Effector memory CD4-positive, alpha-beta T cell (primary cell): ENCODE data around the gene CSTPP1.
A peak's percentile ranks its signal among the peaks of the same experiment; 100 is the strongest.
"Not testable (repeated sequence)": the region's sequence is repeated elsewhere in the genome, so short reads cannot be mapped to it uniquely, and the experiment has no call there.

ENCODE experiments used
- DNase-seq, 3 donors: peaks; one replicate each; pipeline ENCODE4 v3.0.0-alpha.2; 2020
- H3K27ac ChIP-seq: 2 replicates; pipeline ENCODE4 v1.7.0; 2013; ENCODE audit warnings: mild to moderate bottlenecking, low read length, moderate library complexity; ENCODE audit not compliant: insufficient read depth, poor library complexity, severe bottlenecking
- H3K27me3 ChIP-seq: replicated peaks from 2 replicates; pipeline ENCODE4 v1.7.0; 2013; ENCODE audit warnings: mild to moderate bottlenecking, low read length; ENCODE audit not compliant: insufficient read depth, control insufficient read depth, poor library complexity, severe bottlenecking
- H3K36me3 ChIP-seq: 2 replicates; pipeline ENCODE4 v1.7.0; 2013; ENCODE audit warnings: mild to moderate bottlenecking, low read length, moderate library complexity; ENCODE audit not compliant: control insufficient read depth, insufficient read depth
- H3K4me1 ChIP-seq: 2 replicates; pipeline ENCODE4 v1.7.0; 2013; ENCODE audit warnings: low read length, mild to moderate bottlenecking; ENCODE audit not compliant: control insufficient read depth, insufficient read depth, poor library complexity, severe bottlenecking
- H3K4me3 ChIP-seq: 2 replicates; pipeline ENCODE4 v1.7.0; 2013; ENCODE audit warnings: low read length, low read depth, mild to moderate bottlenecking; ENCODE audit not compliant: insufficient read depth, poor library complexity, severe bottlenecking
- H3K9me3 ChIP-seq: 2 replicates; pipeline ENCODE4 v1.7.0; 2013; ENCODE audit warnings: mild to moderate bottlenecking, low read length, moderate library complexity; ENCODE audit not compliant: control insufficient read depth

The CSTPP1 gene

DNA sequence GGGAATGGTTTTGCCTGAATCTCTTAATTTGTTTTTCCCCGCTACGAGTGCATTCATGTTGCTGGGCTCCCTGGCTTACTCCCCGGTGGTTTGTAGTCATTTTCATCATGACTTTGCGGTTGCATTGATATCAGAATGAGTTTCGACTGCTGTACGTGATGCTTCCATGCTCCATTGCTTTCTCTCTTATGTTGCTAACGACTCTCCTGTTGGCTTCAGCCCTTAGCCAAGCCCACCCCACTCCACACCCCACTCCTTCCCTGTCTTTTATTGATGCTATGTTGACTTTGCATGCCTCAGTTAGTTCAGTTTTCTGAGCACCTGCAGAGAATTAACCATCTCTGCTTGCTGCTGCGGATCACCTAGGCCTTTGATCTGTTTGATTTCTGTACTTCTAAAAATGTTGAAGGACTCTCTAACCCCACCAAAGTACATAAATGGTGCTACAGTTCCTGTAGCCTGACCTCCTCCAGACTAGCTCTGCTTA, 174.8 kb downstream of the CSTPP1 start:
- H3K27me3 ChIP-seq = no peaks in the 10 kb centered on the region
- no peak overlapping the region for H3K4me3 ChIP-seq
- no peaks in the 10 kb centered on the region for H3K4me1 ChIP-seq
- no peak for DNase-seq
- H3K27ac ChIP-seq = no peak overlapping the region
- no peaks in the 10 kb centered on the region for H3K36me3 ChIP-seq
- no peaks in the 10 kb centered on the region for H3K9me3 ChIP-seq

DNA sequence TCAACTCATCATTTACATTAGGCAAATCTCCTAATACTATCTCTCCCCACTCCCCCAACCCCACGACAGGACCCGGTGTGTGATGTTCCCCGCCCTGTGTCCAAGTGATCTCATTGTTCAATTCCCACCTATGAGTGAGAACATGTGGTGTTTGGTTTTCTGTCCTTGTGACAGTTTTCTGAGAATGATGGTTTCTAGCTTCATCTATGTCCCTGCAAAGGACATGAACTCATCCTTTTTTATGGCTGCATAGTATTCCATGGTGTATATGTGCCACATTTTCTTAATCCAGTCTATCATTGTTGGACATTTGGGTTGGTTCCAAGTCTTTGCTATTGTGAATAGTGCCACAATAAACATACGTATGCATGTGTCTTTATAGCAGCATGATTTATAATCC, 176.4 kb downstream of the CSTPP1 start:
- not testable (repeated sequence) for H3K27me3 ChIP-seq, H3K4me3 ChIP-seq, H3K9me3 ChIP-seq, DNase-seq, H3K27ac ChIP-seq, H3K36me3 ChIP-seq, H3K4me1 ChIP-seq

DNA sequence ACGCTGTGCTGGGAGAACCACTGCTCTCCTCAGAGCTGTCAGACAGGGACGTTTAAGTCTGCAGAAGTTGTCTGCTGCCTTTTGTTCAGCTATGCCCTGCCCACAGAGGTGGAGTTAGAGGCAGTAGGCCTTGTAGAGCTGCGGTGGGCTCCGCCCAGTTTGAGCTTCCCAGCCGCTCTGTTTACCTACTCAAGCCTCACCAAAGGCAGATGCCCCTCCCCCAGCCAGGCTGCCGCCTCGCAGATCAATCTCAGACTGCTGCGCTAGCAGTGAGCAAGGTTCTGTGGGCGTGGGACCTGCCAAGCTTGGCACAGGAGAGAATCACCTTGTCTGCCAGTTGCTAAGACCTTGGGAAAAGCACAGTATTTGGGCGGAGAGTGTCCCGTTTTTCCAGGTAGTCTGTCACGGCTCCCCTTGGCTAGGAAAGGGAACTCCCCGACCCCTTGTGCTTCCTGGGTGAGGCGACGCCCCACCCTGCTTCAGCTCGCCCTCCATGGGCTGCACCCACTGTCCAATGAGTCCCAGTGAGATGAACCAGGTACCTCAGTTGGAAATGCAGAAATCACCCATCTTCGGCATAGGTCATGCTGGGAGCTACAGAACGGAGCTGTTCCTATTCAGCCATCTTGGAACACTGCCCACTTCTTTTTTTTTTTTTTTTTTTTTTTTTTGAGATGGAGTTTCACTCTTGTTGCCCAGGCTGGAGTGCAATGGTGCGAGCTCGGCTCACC, 182.6 kb downstream of the CSTPP1 start:
- H3K36me3 ChIP-seq, H3K9me3 ChIP-seq, H3K27me3 ChIP-seq, H3K4me3 ChIP-seq, H3K27ac ChIP-seq, H3K4me1 ChIP-seq: not testable (repeated sequence)
- peak in 2 of 3 donors; percentile 1 to 9 for DNase-seq

DNA sequence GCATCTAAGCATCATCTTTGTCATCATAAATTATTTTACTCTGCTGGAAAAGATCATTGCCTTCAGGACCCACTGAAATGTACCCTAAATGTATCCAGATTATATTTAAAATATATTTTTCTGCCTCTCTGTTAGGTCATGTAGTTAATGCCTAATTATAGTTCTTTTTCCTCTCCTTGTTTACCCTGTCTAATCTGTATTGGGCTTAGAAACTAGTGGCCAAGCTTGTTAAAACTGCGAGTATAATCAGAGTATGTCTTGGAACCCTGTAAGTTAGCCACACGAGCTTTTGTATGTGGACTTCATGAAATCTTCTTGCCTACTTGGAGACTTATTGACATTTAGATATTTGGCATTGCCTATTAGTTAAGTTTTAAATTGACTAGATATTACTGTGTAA, 184.5 kb downstream of the CSTPP1 start:
- Histone ChIP-seq H3K4me1 (no peaks in the 10 kb centered on the region), H3K4me3 (no peak overlapping the region), H3K27me3 (no peaks in the 10 kb centered on the region), H3K27ac (no peak overlapping the region), H3K9me3 (no peaks in the 10 kb centered on the region), H3K36me3 (no peaks in the 10 kb centered on the region)
- no peak for DNase-seq

DNA sequence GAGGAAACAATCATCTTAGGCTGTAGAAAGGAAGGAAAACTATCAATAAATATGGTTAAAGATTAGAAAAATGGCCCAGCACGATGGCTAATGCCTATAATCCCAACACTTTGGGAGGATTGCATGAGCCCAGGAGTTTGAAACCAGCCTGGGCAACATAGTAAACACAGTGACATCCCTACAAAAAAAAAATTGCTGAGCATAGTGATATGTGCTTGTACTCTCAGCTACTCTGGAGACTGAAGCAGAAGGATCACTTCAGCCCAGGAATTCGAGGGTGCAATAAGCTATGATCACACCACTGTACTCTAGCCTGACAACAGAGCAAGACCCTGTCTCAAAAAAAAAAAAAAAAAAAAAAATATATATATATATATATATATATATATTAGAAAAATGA, 185.2 kb downstream of the CSTPP1 start:
- H3K9me3 ChIP-seq = no peaks in the 10 kb centered on the region
- no peaks in the 10 kb centered on the region for H3K4me1 ChIP-seq
- H3K4me3 ChIP-seq = no peak overlapping the region
- H3K36me3 ChIP-seq = no peaks in the 10 kb centered on the region
- H3K27ac ChIP-seq = no peak overlapping the region
- no peak for DNase-seq
- no peaks in the 10 kb centered on the region for H3K27me3 ChIP-seq

DNA sequence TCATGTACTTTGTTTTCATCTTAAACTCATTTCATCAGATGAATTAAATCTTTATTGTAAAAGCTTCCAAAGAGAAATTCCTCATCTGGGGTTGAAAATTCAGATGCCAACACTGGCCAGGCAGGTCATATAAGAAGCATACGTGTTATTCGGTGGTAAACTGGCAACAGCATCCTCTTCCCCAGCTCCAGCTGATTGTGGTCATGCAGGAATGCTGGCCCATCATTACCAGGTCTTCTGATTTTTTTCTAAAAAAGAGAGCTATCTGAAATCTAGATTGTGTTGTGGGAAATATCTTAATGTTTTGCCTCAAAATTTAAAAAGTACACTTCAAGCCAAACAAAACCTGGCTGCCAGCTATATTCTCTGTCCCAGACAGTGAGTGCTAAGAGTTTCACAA, 186.5 kb downstream of the CSTPP1 start:
- Histone ChIP-seq H3K4me3 (no peak overlapping the region), H3K27me3 (no peaks in the 10 kb centered on the region), H3K36me3 (no peaks in the 10 kb centered on the region), H3K27ac (no peak overlapping the region), H3K9me3 (no peaks in the 10 kb centered on the region), H3K4me1 (no peaks in the 10 kb centered on the region)
- no peak for DNase-seq

DNA sequence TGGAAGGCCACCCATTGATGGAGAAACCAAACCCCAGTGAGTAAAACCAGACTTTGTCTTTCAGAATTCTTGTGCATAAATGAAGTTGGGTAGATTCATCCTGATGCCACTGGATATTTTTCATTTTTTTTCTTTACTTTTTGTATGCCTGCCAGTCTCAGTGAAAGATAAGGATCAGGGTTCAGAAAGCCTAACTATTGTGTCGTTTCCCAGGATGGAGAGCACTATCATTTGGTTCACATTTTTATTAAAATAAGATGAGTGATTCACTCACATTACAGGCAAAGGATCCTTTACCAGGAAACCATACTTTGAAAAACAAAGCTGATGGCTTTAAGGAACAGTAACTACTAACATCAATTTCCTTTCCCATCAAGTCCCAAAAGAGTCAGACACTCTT, 188.1 kb downstream of the CSTPP1 start:
- H3K4me1 ChIP-seq = no peaks in the 10 kb centered on the region
- no peak overlapping the region for H3K27ac ChIP-seq
- no peaks in the 10 kb centered on the region for H3K27me3 ChIP-seq
- DNase-seq = no peak
- H3K9me3 ChIP-seq = no peaks in the 10 kb centered on the region
- H3K4me3 ChIP-seq = no peak overlapping the region
- H3K36me3 ChIP-seq = no peaks in the 10 kb centered on the region

DNA sequence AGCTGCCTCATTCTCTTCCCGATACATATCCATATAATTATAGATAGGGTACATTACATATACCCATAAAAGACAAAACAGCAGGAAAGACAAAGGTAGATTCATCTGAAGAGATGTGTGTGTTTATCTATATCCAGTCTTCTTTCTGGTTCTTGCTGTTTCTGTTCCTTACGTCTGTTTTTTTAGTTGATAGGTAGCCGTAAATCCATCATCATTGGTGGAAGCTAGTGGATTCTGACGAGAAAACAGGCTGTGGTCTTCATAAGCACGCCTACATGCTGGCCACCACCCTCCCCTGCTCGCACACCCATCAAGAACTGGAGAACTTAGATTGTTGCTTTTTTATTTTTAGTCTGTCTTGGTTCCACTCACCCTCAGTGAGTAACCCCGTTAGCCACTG, 188.5 kb downstream of the CSTPP1 start:
- DNase-seq = no peak
- Histone ChIP-seq H3K27me3 (no peaks in the 10 kb centered on the region), H3K4me3 (no peak overlapping the region), H3K9me3 (no peaks in the 10 kb centered on the region), H3K4me1 (no peaks in the 10 kb centered on the region), H3K27ac (no peak overlapping the region), H3K36me3 (no peaks in the 10 kb centered on the region)

DNA sequence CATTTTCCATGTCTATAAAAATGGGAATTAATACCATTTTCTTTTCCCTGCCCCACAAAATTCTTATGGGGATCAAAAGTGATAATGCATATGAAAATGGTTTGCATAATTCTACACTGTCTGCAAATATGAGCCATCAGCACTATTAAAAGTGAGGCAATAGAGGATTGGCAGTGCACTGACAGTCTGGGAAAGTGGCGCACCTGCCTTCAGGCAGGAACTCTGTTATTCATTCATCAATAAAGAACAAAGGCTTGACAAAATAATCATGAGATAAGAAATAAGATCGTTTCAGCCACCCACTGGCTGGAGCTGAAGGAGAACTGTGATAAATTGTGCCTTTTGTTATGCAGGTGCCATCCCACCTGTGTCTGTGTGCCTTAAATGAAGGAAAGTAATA, 190.7 kb downstream of the CSTPP1 start:
- Histone ChIP-seq H3K4me1 (no peaks in the 10 kb centered on the region), H3K9me3 (no peaks in the 10 kb centered on the region), H3K36me3 (no peaks in the 10 kb centered on the region), H3K4me3 (no peak overlapping the region), H3K27me3 (no peaks in the 10 kb centered on the region), H3K27ac (no peak overlapping the region)
- no peak for DNase-seq

DNA sequence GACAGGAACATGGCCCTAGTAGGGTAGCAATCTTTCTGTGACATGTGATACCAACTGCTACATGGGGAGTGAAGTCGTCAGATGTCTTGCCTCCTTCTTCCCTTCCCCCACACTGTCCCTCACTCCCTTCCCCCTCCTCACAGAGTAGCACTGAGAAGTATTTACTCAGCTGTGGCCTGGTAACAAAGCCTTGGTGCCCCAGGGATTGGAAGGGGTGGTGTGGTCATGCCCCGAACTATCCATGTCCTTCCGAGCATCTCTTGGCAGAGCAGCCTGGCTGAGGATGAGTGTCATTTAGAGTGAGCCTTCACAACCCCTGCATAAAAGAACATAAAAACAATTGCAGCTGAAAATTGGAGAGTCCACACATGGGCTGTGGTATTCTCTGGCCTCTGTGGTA, 194.0 kb downstream of the CSTPP1 start:
- Histone ChIP-seq H3K4me1 (no peaks in the 10 kb centered on the region), H3K9me3 (no peaks in the 10 kb centered on the region), H3K27ac (no peak overlapping the region), H3K27me3 (no peaks in the 10 kb centered on the region), H3K4me3 (no peak overlapping the region), H3K36me3 (no peaks in the 10 kb centered on the region)
- no peak for DNase-seq
